ENCODE results near the gene PRTN3.

Gene PRTN3

GRCh38 chr19:840519-841206 is at the start of gene PRTN3:
PRTN3 (plus strand) TSS chr19:840999; CDS start chr19:841009, 10 bp downstream.
- DNase-seq, result peak in 1 of 2 donors; percentile 26

GRCh38 chr19:791007-791566 is 49.7 kb upstream of the PRTN3 start:
- DNase-seq, result no peak

- no peak for DNase-seq
These were observed 49.1 kb upstream of the PRTN3 start for GRCh38 chr19:791567-792305.

GRCh38 chr19:792306-792885 is 48.4 kb upstream of the PRTN3 start:
- DNase-seq, result no peak

- DNase-seq, result no peak
These were observed 47.0 kb upstream of the PRTN3 start for GRCh38 chr19:793806-794205.

GRCh38 chr19:795073-795611 is 45.7 kb upstream of the PRTN3 start:
- DNase-seq, result no peak

- DNase-seq, result no peak
These were observed 44.9 kb upstream of the PRTN3 start for GRCh38 chr19:795691-796581.

GRCh38 chr19:796692-797527 is 43.9 kb upstream of the PRTN3 start, which contains the start of gene PTBP1:
PTBP1 (plus strand) TSS chr19:797452; CDS start chr19:797498, 46 bp downstream.
- peak; percentile 100 for DNase-seq

- peak; percentile 89 to 90 for DNase-seq
These were observed 43.0 kb upstream of the PRTN3 start for GRCh38 chr19:797528-798414.

GRCh38 chr19:798415-799075 is 42.3 kb upstream of the PRTN3 start:
- DNase-seq, result no peak

GRCh38 chr19:799076-799881 is 41.5 kb upstream of the PRTN3 start:
- DNase-seq, result no peak

- DNase-seq, result no peak
These were observed 40.3 kb upstream of the PRTN3 start for GRCh38 chr19:800360-801029.

GRCh38 chr19:801030-801860 is 39.6 kb upstream of the PRTN3 start:
- DNase-seq, result no peak

GRCh38 chr19:801861-802497 is 38.8 kb upstream of the PRTN3 start:
- DNase-seq, result no peak

- no peak for DNase-seq
These were observed 38.2 kb upstream of the PRTN3 start for GRCh38 chr19:802498-803098.

- DNase-seq, result no peak
These were observed 37.7 kb upstream of the PRTN3 start for GRCh38 chr19:803099-803561.

Data from CD4-positive, alpha-beta T cell treated with Interleukin-4 for 1 hour (primary cell).